ENCODE measurements around the gene RHOB. TPM values are rescaled to one million over a fixed set of nuclear protein-coding genes. Genes with fewer than 3 reads are reported as not detected.
A peak's percentile ranks its signal among the peaks of the same experiment; 100 is the strongest.

The RHOB gene
- total RNA-seq, 1 experiment from 2014 or later, result 38.9 TPM

GRCh38 chr2:20448246-20448976 is 1.5 kb downstream of the RHOB start:
- Histone ChIP-seq H3K27me3 (ENCODE audit: control insufficient read depth, insufficient read depth, low read length) (no peaks in the 10 kb centered on the region), H3K27ac (ENCODE audit: low read length) (peak overlapping the region; percentile 71), H3K4me1 (ENCODE audit: control insufficient read depth, insufficient read depth, low read length) (peaks cover 41% of the 10 kb centered on the region), H3K36me3 (ENCODE audit: control insufficient read depth, insufficient read depth, low read length) (no peaks in the 10 kb centered on the region), H3K9me3 (ENCODE audit: control insufficient read depth, insufficient read depth, low read depth, low read length) (no peaks in the 10 kb centered on the region), H3K4me3 (ENCODE audit: low read depth in 2 of 2, low read length in 2 of 2) (peak overlapping the region; percentile 73 to 81)
- DNase-seq (ENCODE audit: low read depth, low spot score) (no peak), ATAC-seq (no peak)
- CTCF ChIA-PET, result interaction anchor here (0.7 to 3.0 kb wide), 2 partner anchors 170 to 194 kb away, joined by 3 to 11 read pairs; no protein-coding TSS in a partner anchor
- BruUV-seq (replicated peaks), result TSS peak; percentile 98
- in situ Hi-C loops (cut with HindIII; ENCODE audit: low pct_unique_long_range_greater_than_20kb, low sequenced_read_pairs), result loop anchor here (10.0 to 25.0 kb wide), 2 partner anchors 76 to 189 kb away; no protein-coding TSS in a partner anchor
- POLR2A ChIA-PET, result interaction anchor here (0.6 to 0.9 kb wide), 4 partner anchors 29 to 87 kb away, joined by 3 to 11 read pairs (median 6); no protein-coding TSS in a partner anchor
- intact Hi-C loops (cut with micrococcal nuclease; ENCODE audit: unreplicated experiment), result loop anchor here (10.0 kb wide), 1 partner anchor 146 kb away; no protein-coding TSS in a partner anchor
- TF ChIP-seq POLR2AphosphoS5 (IDR thresholded peaks at IDR 0.05; ENCODE audit: low read depth, low read length) (no peak), REST (IDR thresholded peaks at IDR 0.05; ENCODE audit: insufficient read depth in 1 of 2, low read depth in 2 of 2, low read length in 1 of 2) (no peak), CTCF (IDR thresholded peaks at IDR 0.05) (no peak), SIN3A (IDR thresholded peaks at IDR 0.05; ENCODE audit: borderline replicate concordance, insufficient read depth, low read depth, low read length) (no peak), TCF7L2 (IDR thresholded peaks at IDR 0.05; ENCODE audit: low read depth, low read length) (no peak)

GRCh38 chr2:20448977-20449306 is 2.1 kb downstream of the RHOB start:
- Histone ChIP-seq H3K36me3 (ENCODE audit: control insufficient read depth, insufficient read depth, low read length) (no peaks in the 10 kb centered on the region), H3K4me3 (ENCODE audit: low read depth in 2 of 2, low read length in 2 of 2) (peak overlapping the region; percentile 73 to 81), H3K9me3 (ENCODE audit: control insufficient read depth, insufficient read depth, low read depth, low read length) (no peaks in the 10 kb centered on the region), H3K4me1 (ENCODE audit: control insufficient read depth, insufficient read depth, low read length) (peaks cover 38% of the 10 kb centered on the region), H3K27me3 (ENCODE audit: control insufficient read depth, insufficient read depth, low read length) (no peaks in the 10 kb centered on the region), H3K27ac (ENCODE audit: low read length) (peak overlapping the region; percentile 48; the same call in 1 of the 2 replicates)
- TF ChIP-seq REST (IDR thresholded peaks at IDR 0.05; ENCODE audit: insufficient read depth in 1 of 2, low read depth in 2 of 2, low read length in 1 of 2) (no peak), TCF7L2 (IDR thresholded peaks at IDR 0.05; ENCODE audit: low read depth, low read length) (no peak), SIN3A (IDR thresholded peaks at IDR 0.05; ENCODE audit: borderline replicate concordance, insufficient read depth, low read depth, low read length) (no peak), CTCF (IDR thresholded peaks at IDR 0.05) (no peak), POLR2AphosphoS5 (IDR thresholded peaks at IDR 0.05; ENCODE audit: low read depth, low read length) (no peak)
- ATAC-seq, result no peak
- no peak for DNase-seq (ENCODE audit: low read depth, low spot score)
- ChIA-PET CTCF (interaction anchor here (0.6 to 3.0 kb wide), 3 partner anchors 38 to 193 kb away, joined by 4 to 11 read pairs (median 5); no protein-coding TSS in a partner anchor), POLR2A (interaction anchor here (0.6 kb wide), 2 partner anchors 226 to 855 kb away, joined by 3 to 18 read pairs; no protein-coding TSS in a partner anchor)
- intact Hi-C loops (cut with micrococcal nuclease; ENCODE audit: unreplicated experiment) (loop anchor here (10.0 kb wide), 1 partner anchor 146 kb away; no protein-coding TSS in a partner anchor), in situ Hi-C loops (cut with HindIII; ENCODE audit: low pct_unique_long_range_greater_than_20kb, low sequenced_read_pairs) (loop anchor here (10.0 to 25.0 kb wide), 2 partner anchors 76 to 188 kb away; no protein-coding TSS in a partner anchor)
- BruUV-seq (replicated peaks), result no TSS peak

Data from Panc1 (cell line).